ENCODE measurements around the gene RAB6B. TPM values are rescaled to one million over a fixed set of nuclear protein-coding genes. Genes with fewer than 3 reads are reported as not detected.

The RAB6B gene
- total RNA-seq, 1 donor from 2014 or later, result 0.99 TPM

- no peak for DNase-seq (ENCODE audit: low read depth, low spot score)
Measured at GRCh38 chr3:133896002-133896761, 500 bp upstream of the RAB6B start.

GRCh38 chr3:133894353-133895207 lies 1.1 kb downstream of the RAB6B start:
- no peak for DNase-seq (ENCODE audit: low read depth, low spot score)

- no peak for DNase-seq (ENCODE audit: low read depth, low spot score)
Measured at GRCh38 chr3:133893683-133894352, 1.9 kb downstream of the RAB6B start.

- no peak for DNase-seq (ENCODE audit: low read depth, low spot score)
Measured at GRCh38 chr3:133892541-133893231, 3.0 kb downstream of the RAB6B start.

- DNase-seq (ENCODE audit: low read depth, low spot score), result no peak
Measured at GRCh38 chr3:133891662-133892378, 3.9 kb downstream of the RAB6B start.

- DNase-seq (ENCODE audit: low read depth, low spot score), result no peak
Measured at GRCh38 chr3:133890972-133891644, 4.6 kb downstream of the RAB6B start.

- no peak for DNase-seq (ENCODE audit: low read depth, low spot score)
Measured at GRCh38 chr3:133890037-133890436, 5.6 kb downstream of the RAB6B start.

- no peak for DNase-seq (ENCODE audit: low read depth, low spot score)
Measured at GRCh38 chr3:133888726-133889340, 6.8 kb downstream of the RAB6B start.

GRCh38 chr3:133887803-133888703 lies 7.6 kb downstream of the RAB6B start:
- DNase-seq (ENCODE audit: low read depth, low spot score), result no peak

- DNase-seq (ENCODE audit: low read depth, low spot score), result no peak
Measured at GRCh38 chr3:133887074-133887802, 8.4 kb downstream of the RAB6B start.

- no peak for DNase-seq (ENCODE audit: low read depth, low spot score)
Measured at GRCh38 chr3:133886031-133886722, 9.5 kb downstream of the RAB6B start.

GRCh38 chr3:133884887-133885711 lies 10.6 kb downstream of the RAB6B start:
- DNase-seq (ENCODE audit: low read depth, low spot score), result no peak

GRCh38 chr3:133884054-133884886 lies 11.4 kb downstream of the RAB6B start:
- no peak for DNase-seq (ENCODE audit: low read depth, low spot score)

GRCh38 chr3:133883641-133884040 lies 12.0 kb downstream of the RAB6B start:
- no peak for DNase-seq (ENCODE audit: low read depth, low spot score)

- DNase-seq (ENCODE audit: low read depth, low spot score), result no peak
Measured at GRCh38 chr3:133882986-133883586, 12.6 kb downstream of the RAB6B start.

All from pulmonary artery endothelial cell (primary cell).